K562 (cell line): Measurements from ENCODE around the gene SOX21. TPM values are rescaled to one million over a fixed set of nuclear protein-coding genes. Genes with fewer than 3 reads are reported as not detected.

Source experiments
- ATAC-seq: fragments of 200-7000 bp; cut with Tn5 transposase; 3 replicates; pipeline ENCODE4 v1.9.1; 2020; ENCODE audit warnings: moderate library complexity
- BruUV-seq: library from RNA; stranded (reverse); fragments of 400-500 nt; replicated peaks from 2 replicates; lab custom pipeline; 2021; lab: Mats Ljungman, UMichigan
- CTCF ChIA-PET: fragments of 300-600 bp; formaldehyde crosslinking; extraction: SDS; loops from one replicate; lab custom pipeline; 2021; ENCODE audit warnings: low intra/inter-chr PET ratio; lab: Yijun Ruan, JAX
- POLR2A ChIA-PET: fragments of 300-600, 350-650 bp; sonication (Branson Sonifier 250); formaldehyde crosslinking; extraction: SDS; loops from one replicate; lab custom pipeline; 2021; ENCODE audit warnings: antibody characterized with exemption, inconsistent platforms; lab: Yijun Ruan, JAX
- DNase-seq, 4 experiments: peaks; one replicate each; pipeline versions ENCODE4 v3.0.0 to v3.0.0-alpha.2; 2011 to 2018; ENCODE audit warnings: low spot score in 3 of 4, mixed read lengths in 3 of 4; ENCODE audit errors: extremely low read depth in 1 of 4
- FAIRE-seq: peaks from 2 replicates; lab custom pipeline; 2011; peaks lifted over from hg19 to GRCh38; lab: Jason Lieb, UNC
- H2AFZ ChIP-seq: 2 replicates; pipeline ENCODE4 v1.6.0; 2011; ENCODE audit warnings: low read depth, low read length, control low read depth, inconsistent platforms
- H3K27ac ChIP-seq: fragments of 200-600 bp; 3 replicates; pipeline ENCODE4 v1.8.0; 2011; ENCODE audit warnings: low read depth, mild to moderate bottlenecking, control low read depth, inconsistent platforms, low read length, moderate library complexity, mixed read lengths; ENCODE audit errors: extremely low read depth
- H3K27me3 ChIP-seq, 2 experiments: fragments of 300-600 bp in 1 of 2; 2 replicates in 1 of 2; 3 replicates in 1 of 2; pipeline versions ENCODE4 v1.6.0 to v1.8.0; 2011; ENCODE audit warnings: inconsistent platforms in 2 of 2, low read length in 2 of 2, mild to moderate bottlenecking in 1 of 2, mixed read lengths in 1 of 2, moderate library complexity in 1 of 2; ENCODE audit not compliant: control insufficient read depth in 2 of 2, insufficient read depth in 2 of 2
- H3K36me3 ChIP-seq: fragments of 300-600 bp; 3 replicates; pipeline ENCODE4 v1.8.0; 2011; ENCODE audit warnings: mild to moderate bottlenecking, low read length, inconsistent platforms; ENCODE audit not compliant: control insufficient read depth, insufficient read depth
- H3K4me1 ChIP-seq, 2 experiments: fragments of 200-600 bp in 1 of 2; replicated peaks in 1 of 2; 2 replicates in 1 of 2; 3 replicates in 1 of 2; pipeline versions ENCODE4 v1.5.1 to v1.8.0; 2011; ENCODE audit warnings: inconsistent platforms in 2 of 2, low read length in 2 of 2, mild to moderate bottlenecking in 1 of 2, mixed read lengths in 1 of 2, moderate library complexity in 1 of 2; ENCODE audit not compliant: control insufficient read depth in 2 of 2, insufficient read depth in 2 of 2
- H3K4me2 ChIP-seq: 2 replicates; pipeline ENCODE4 v1.6.1; 2011; ENCODE audit warnings: low read length, control low read depth, inconsistent platforms, mixed read lengths; ENCODE audit not compliant: insufficient read depth
- H3K4me3 ChIP-seq: fragments of 200-600 bp; sonication (generic), shearing (Covaris generic); 2 replicates; pipeline ENCODE4 v1.5.1; 2016; ENCODE audit warnings: control low read depth, inconsistent platforms
- H3K79me2 ChIP-seq: fragments of 200-600 bp; 3 replicates; pipeline ENCODE4 v1.8.0; 2011; ENCODE audit warnings: low read length, inconsistent platforms; ENCODE audit not compliant: control insufficient read depth, insufficient read depth
- H3K9ac ChIP-seq, 2 experiments: 2 replicates each; pipeline versions ENCODE4 v1.6.0 to v1.6.1; 2011; ENCODE audit warnings: low read depth in 2 of 2, low read length in 2 of 2, control low read depth in 1 of 2, inconsistent platforms in 1 of 2, mild to moderate bottlenecking in 1 of 2, mixed read lengths in 1 of 2; ENCODE audit not compliant: insufficient read depth in 1 of 2
- H3K9me1 ChIP-seq: one replicate; pipeline ENCODE4 v1.6.0; 2011; ENCODE audit warnings: inconsistent platforms, mild to moderate bottlenecking, low read length, moderate library complexity; ENCODE audit not compliant: control insufficient read depth, insufficient read depth
- H3K9me3 ChIP-seq: replicated peaks from 2 replicates; pipeline ENCODE4 v1.5.1; 2011; ENCODE audit warnings: low read depth, low read length, inconsistent platforms; ENCODE audit not compliant: control insufficient read depth, insufficient read depth
- H4K20me1 ChIP-seq: replicated peaks from 2 replicates; pipeline ENCODE4 v1.6.1; 2011; ENCODE audit warnings: low read length, inconsistent platforms, mixed read lengths; ENCODE audit not compliant: control insufficient read depth, insufficient read depth
- GATAD2A ChIP-seq: fragments of 450-650 bp; IDR thresholded peaks from 2 replicates; pipeline ENCODE4 v1.6.1; 2017
- GTF2F1 ChIP-seq: IDR thresholded peaks from 2 replicates; pipeline ENCODE4 v1.6.1; 2011; ENCODE audit warnings: low read depth, low read length, improper control_type of control experiment
- KDM1A ChIP-seq, 2 experiments: fragments of 450-650 bp; IDR thresholded peaks; 2 replicates each; pipeline ENCODE4 v1.6.1; 2016; ENCODE audit warnings: mild to moderate bottlenecking in 2 of 2
- NCOA2 ChIP-seq, 2 experiments: fragments of 450-650 bp; IDR thresholded peaks; 2 replicates each; pipeline ENCODE4 v1.6.1; 2018; ENCODE audit warnings: mild to moderate bottlenecking in 2 of 2, moderate library complexity in 1 of 2; ENCODE audit not compliant: partially characterized antibody in 2 of 2
- SMARCA5 ChIP-seq: fragments of 450-650 bp; IDR thresholded peaks from 2 replicates; pipeline ENCODE4 v1.6.1; 2016
- STAG1 ChIP-seq: sonication (generic); formaldehyde crosslinking; IDR thresholded peaks from 2 replicates; pipeline ENCODE4 v1.5.0; 2020; ENCODE audit warnings: missing genetic modification reagents, borderline replicate concordance
- TAF7 ChIP-seq: fragments of 450-650 bp; IDR thresholded peaks from 2 replicates; pipeline ENCODE4 v1.6.1; 2016; ENCODE audit warnings: missing genetic modification characterization, missing compliant biosample characterization
- ZNF324 ChIP-seq: fragments of 250-450 bp; sonication (Bioruptor Pico); IDR thresholded peaks from 2 replicates; pipeline ENCODE4 v1.4.0; 2020; ENCODE audit warnings: mild to moderate bottlenecking
- ZNF780A ChIP-seq: fragments of 250-450 bp; sonication (Bioruptor Pico); IDR thresholded peaks from 2 replicates; pipeline ENCODE4 v1.5.0; 2021; ENCODE audit warnings: mild to moderate bottlenecking
- WGBS: fragments of 100-300 bp; shearing (Covaris generic); methylation state at CpG from one replicate; pipeline ENCODE4 v1.1.6; 2016; ENCODE audit warnings: low coverage, mixed read lengths; ENCODE audit not compliant: insufficient coverage; ENCODE audit errors: missing lambda C conversion rate; 5-methylcytosine and 5-hydroxymethylcytosine counted together
- in situ Hi-C: fragments of 300-500 bp; cut with MboI; formaldehyde crosslinking; loops from 4 replicates; pipeline ENCODE4 v1.15.0; 2018; ENCODE audit warnings: inconsistent platforms, mixed read lengths
- intact Hi-C: fragments of 100-400 bp; cut with micrococcal nuclease; formaldehyde crosslinking; loops from 2 replicates; pipeline ENCODE4 v1.14.2; 2022
- polyA plus RNA-seq, 8 experiments: library from polyadenylated mRNA; depleted of rRNA in 4 of 8; stranded (reverse) in 5 of 8; unstranded in 3 of 8; fragments of >200 nt; fragmentation: Nextera tagmentation in 2 of 8; fragmentation: Illumina TruSeq in 1 of 8; extraction: Ambion mirVana in 2 of 8; extraction: Trizol in 1 of 8; gene quantifications; 2 replicates each; pipeline versions ENCODE4 v1.2.1 to v1.2.3, GENCODE V29; 2011 to 2014; ENCODE audit warnings: inconsistent platforms in 1 of 8, missing spikeins in 1 of 8
- total RNA-seq, 7 experiments: library from RNA; depleted of rRNA in 6 of 7; stranded (reverse); fragments of >200 nt in 6 of 7; fragmentation: Illumina TruSeq in 2 of 7; extraction: Trizol in 2 of 7; gene quantifications; 2 replicates each; pipeline versions ENCODE4 v1.2.1 to v1.2.3, GENCODE V29; 2011 to 2021; ENCODE audit warnings: low replicate concordance in 1 of 7

SOX21 gene
- total and polyA plus RNA-seq, 9 of the 15 experiments (the other 6 are each of a cell fraction or from before 2014, with no cell fraction given), result 0.07 TPM; not detected in 8

- DNase-seq, result no peak
- Histone ChIP-seq H2AFZ (no peak overlapping the region), H3K36me3 (no peaks in the 10 kb centered on the region), H3K4me1 (no peaks in the 10 kb centered on the region; a peak in 1 of 5 replicates), H3K9me3 (no peaks in the 10 kb centered on the region), H3K9me1 (no peaks in the 10 kb centered on the region), H3K79me2 (no peaks in the 10 kb centered on the region), H3K27ac (no peak overlapping the region), H3K9ac (no peak overlapping the region), H3K4me2 (no peak overlapping the region), H3K4me3 (no peak overlapping the region), H4K20me1 (no peaks in the 10 kb centered on the region), H3K27me3 (no peaks in the 10 kb centered on the region)
- CTCF ChIA-PET, result no interaction called here
- ATAC-seq, result no peak
- no TSS peak for BruUV-seq
- in situ Hi-C loops, result no loop called here
- no peak for FAIRE-seq
- 58% methylated on average over 3 of the region's 4 CpGs for WGBS
- POLR2A ChIA-PET, result no interaction called here
- TF ChIP-seq KDM1A (IDR thresholded peaks at IDR 0.05), result no peak
- no peak for TF ChIP-seq GATAD2A
- TF ChIP-seq SMARCA5, result no peak
- TF ChIP-seq GTF2F1, result no peak
- no peak for TF ChIP-seq ZNF324 (CRISPR knock-in tag)
- TF ChIP-seq ZNF780A (CRISPR knock-in tag), result no peak
- no peak for TF ChIP-seq NCOA2 (IDR thresholded peaks at IDR 0.05; ENCODE audit: partially characterized antibody in 2 of 2)
- TF ChIP-seq STAG1 (CRISPR knock-in tag), result no peak
- TF ChIP-seq TAF7 (tag), result no peak
- intact Hi-C loops, result no loop called here
These were observed 20.3 kb downstream of the SOX21 start for GRCh38 chr13:94692030-94692429.
